ENCODE data around the gene CLHC1. TPM values are rescaled to one million over a fixed set of nuclear protein-coding genes. Genes with fewer than 3 reads are reported as not detected.
"Not testable (repeated sequence)": the region's sequence is repeated elsewhere in the genome, so short reads cannot be mapped to it uniquely, and the experiment has no call there.

Gene CLHC1
- total RNA-seq, 2 donors from 2014 or later, result 5.4 to 8.1 TPM

DNA sequence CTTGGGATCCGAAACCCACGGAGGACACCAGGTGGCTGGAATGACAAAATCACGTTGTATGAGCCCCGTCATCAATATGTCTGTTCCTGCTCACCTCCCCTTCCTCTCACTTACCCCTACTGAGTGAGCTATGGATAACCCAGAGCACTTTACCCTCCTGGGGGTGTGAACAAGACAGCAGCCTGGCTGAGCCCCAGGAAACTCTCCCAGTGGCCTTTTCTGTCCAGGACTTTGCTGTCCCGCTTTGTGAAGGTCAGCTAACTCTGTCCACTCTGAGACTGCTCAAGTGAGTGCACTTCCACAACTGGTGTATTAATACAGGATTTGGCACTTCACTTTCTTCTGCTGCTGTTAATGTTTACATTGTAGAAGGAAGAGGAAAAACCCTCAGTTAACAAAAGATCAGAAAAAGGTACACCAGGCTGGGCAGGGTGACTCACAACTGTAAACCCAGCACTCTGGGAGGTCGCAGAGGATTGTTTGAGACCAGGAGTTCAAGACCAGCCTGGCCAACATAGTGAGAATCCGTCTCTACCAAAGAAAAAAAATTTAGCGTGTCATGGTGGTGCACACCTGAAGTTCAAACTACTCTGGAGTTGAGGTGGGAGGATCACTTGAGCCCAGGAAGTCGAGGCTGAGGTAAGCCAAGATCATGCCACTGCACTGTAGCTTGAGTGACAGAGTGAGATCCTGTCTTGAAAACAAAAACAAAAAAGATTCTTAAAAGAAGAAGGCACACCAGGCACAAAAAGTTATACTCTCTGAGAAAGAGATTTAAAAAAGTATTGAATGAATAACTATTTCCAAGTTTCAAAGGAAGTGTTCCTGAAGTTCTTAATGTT lies 90.3 kb downstream of the CLHC1 start:
- ATAC-seq (peak; percentile 18 to 55), DNase-seq (no peak)
- intact Hi-C loops (cut with DNase I), result no loop called here

GRCh38 chr2:55140316-55141219 lies 91.5 kb downstream of the CLHC1 start:
- intact Hi-C loops (cut with DNase I), result no loop called here
- ATAC-seq, result peak in 1 of 2 donors; percentile 34
- no peak for DNase-seq

DNA sequence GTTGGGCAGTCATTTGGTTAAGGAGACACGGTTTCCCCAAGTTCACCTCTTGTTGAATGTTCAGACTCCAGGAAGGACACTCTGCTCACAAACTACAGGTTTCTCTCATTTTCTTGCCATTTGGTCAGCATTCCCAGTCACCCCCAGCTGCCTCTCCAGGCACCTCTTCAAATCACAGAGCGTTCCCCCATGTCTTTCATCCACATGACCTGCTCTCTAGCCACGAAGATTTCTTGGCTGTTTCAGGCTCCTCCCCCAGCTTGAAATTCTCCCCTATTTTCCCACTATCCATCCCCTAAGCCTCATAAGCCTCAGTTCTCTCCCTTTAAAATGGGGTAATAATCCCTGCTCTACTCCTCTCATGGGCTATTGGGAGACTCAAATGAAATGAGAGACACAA lies 92.8 kb downstream of the CLHC1 start:
- intact Hi-C loops (cut with DNase I), result no loop called here
- DNase-seq (no peak), ATAC-seq (no peak)

DNA sequence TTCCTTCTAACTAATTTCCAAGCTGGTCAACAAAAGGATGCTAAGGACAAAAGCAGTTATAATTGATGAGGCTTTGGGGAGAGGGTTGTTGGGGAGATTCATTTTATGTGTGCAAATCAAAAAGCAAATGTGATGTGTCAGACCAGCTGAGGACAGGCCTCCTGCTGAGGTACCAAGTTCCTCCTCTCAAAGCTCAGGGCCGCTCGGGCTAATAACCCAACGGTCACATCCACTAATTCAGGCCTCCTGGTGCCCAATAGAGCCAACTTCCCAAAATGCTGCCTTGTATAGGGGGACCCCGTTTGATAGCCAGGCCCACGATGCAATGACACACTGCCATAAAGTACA lies 93.2 kb downstream of the CLHC1 start:
- DNase-seq (no peak), ATAC-seq (no peak)
- intact Hi-C loops (cut with DNase I), result no loop called here

- intact Hi-C loops (cut with DNase I), result no loop called here
- ATAC-seq, result no peak
- DNase-seq, result no peak
These were observed 93.8 kb downstream of the CLHC1 start for GRCh38 chr2:55138014-55138881.

GRCh38 chr2:55137024-55137958 lies 94.8 kb downstream of the CLHC1 start:
- ATAC-seq, result peak; percentile 16 to 30
- DNase-seq, result no peak
- intact Hi-C loops (cut with DNase I), result no loop called here

DNA sequence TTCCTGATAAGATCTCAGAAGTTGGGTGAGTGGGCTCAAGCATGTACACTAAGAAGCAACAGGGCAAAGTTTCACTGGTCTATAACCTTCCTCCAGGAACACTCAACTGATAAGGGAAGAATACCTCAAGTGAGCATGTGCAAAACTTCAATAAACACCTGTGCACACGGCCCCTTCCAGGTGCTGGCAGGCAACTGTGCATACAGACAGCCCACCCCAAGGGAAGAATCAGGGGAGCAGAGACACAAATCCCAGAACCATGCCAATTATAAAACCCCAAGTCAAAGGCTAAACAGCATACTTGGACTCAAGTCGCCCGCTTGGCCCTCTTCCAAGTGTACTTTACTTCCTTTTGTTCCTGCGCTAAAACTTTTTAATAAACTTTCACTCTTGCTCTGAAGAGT lies 96.0 kb downstream of the CLHC1 start:
- intact Hi-C loops (cut with DNase I), result no loop called here
- ATAC-seq (no peak), DNase-seq (no peak)

- intact Hi-C loops (cut with DNase I), result no loop called here
- ATAC-seq (no peak), DNase-seq (no peak)
These were observed 96.6 kb downstream of the CLHC1 start for GRCh38 chr2:55135491-55135890.

GRCh38 chr2:55134316-55134706 lies 97.8 kb downstream of the CLHC1 start:
- intact Hi-C loops (cut with DNase I), result no loop called here
- ATAC-seq (no peak), DNase-seq (no peak)

- peak; percentile 80 to 83 for ATAC-seq
- intact Hi-C loops (cut with DNase I), result no loop called here
- peak; percentile 35 for DNase-seq
These were observed 98.4 kb downstream of the CLHC1 start for GRCh38 chr2:55133467-55134315.

DNA sequence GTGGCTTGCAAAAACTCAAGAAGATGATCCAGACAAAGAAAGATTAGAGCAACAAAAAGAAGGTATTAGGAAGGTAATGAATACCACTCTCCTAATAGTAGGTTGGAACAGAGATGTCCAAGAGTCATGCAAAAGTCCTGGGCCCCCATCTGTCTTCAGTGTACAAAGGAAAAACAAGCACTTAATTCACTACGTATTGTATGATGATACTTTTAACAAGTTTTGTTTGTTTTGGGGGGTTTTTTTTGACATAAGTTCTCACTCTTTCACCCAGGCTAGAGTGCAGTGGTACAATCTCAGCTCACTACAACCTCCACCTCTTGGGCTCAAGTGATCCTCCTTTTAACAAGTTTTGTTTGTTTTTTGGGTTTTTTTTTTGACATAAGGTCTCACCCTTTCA lies 101.2 kb downstream of the CLHC1 start:
- ATAC-seq, result no peak
- no peak for DNase-seq
- intact Hi-C loops (cut with DNase I), result no loop called here

DNA sequence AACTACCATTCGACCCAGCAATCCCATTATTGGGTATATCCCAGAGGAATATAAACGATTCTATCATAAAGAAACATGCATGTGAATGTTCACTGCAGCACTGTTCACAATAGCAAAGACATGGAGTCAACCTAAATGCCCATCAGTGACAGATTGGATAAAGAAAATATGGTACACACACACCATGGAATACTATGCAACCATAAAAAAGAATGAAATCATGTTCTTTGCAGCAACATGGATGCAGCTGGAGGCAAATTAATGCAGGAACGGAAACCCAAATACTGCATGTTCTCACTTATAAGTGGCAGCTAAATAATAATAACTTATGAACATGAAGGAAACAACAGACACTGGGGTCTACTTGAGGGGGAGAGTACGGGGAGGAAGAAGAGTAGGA lies 105.5 kb downstream of the CLHC1 start:
- DNase-seq; intact Hi-C loops (cut with DNase I): not testable (repeated sequence)

More for the DNA sequence above, 105.5 kb downstream of the CLHC1 start:
- not testable (repeated sequence) for ATAC-seq

Other genes starting within 250 kb of the CLHC1 start
- gene RTN4, start 181.8 kb downstream of the CLHC1 start, total RNA-seq, result 100 to 1,000 TPM; 249 to 251 TPM
- gene RPS27A, start 395 bp upstream of the CLHC1 start, total RNA-seq, result 100 to 1,000 TPM; 562 to 564 TPM
- gene MTIF2, start 36.9 kb upstream of the CLHC1 start, total RNA-seq, result 10 to 100 TPM; 30.4 to 36.3 TPM
- 10 to 100 TPM; 29.0 to 33.0 TPM for gene CCDC88A, start 187.6 kb upstream of the CLHC1 start, total RNA-seq

Measured in left cardiac atrium (tissue), 4 donors.